GM18951 (cell line): ENCODE measurements around the gene NKX2-2.

Source experiments
- POLR2A ChIP-seq: IDR thresholded peaks from 4 replicates; pipeline ENCODE4 v1.6.1; 2011; ENCODE audit warnings: mild to moderate bottlenecking; ENCODE audit not compliant: insufficient read length, insufficient read depth; ENCODE audit errors: extremely low read depth
- in situ Hi-C: fragments of 300-500 bp; cut with MboI; formaldehyde crosslinking; loops from one replicate; pipeline ENCODE4 v1.12.0; 2022; ENCODE audit warnings: low sequenced_read_pairs, mixed read lengths, inconsistent platforms; ENCODE audit not compliant: unreplicated experiment

NKX2-2 gene

GRCh38 chr20:21509079-21509596, 4.7 kb downstream of the NKX2-2 start:
- no peak for TF ChIP-seq POLR2A
- in situ Hi-C loops, result loop anchor here (10.0 kb wide), 2 partner anchors 644 to 674 kb away; no protein-coding TSS in a partner anchor

GRCh38 chr20:21508230-21509078, 5.4 kb downstream of the NKX2-2 start:
- in situ Hi-C loops, result loop anchor here (10.0 kb wide), 2 partner anchors 644 to 674 kb away; no protein-coding TSS in a partner anchor
- no peak for TF ChIP-seq POLR2A

GRCh38 chr20:21507400-21508229, 6.2 kb downstream of the NKX2-2 start:
- in situ Hi-C loops, result loop anchor here (10.0 kb wide), 2 partner anchors 643 to 673 kb away; no protein-coding TSS in a partner anchor

GRCh38 chr20:21505810-21506530, 7.9 kb downstream of the NKX2-2 start:
- no peak for TF ChIP-seq POLR2A
- in situ Hi-C loops, result loop anchor here (10.0 kb wide), 2 partner anchors 641 to 671 kb away; no protein-coding TSS in a partner anchor

More at GRCh38 chr20:21507400-21508229, 6.2 kb downstream of the NKX2-2 start:
- TF ChIP-seq POLR2A, result no peak

- TF ChIP-seq POLR2A, result no peak
- in situ Hi-C loops, result loop anchor here (10.0 kb wide), 2 partner anchors 640 to 670 kb away; no protein-coding TSS in a partner anchor
Measured at GRCh38 chr20:21505161-21505809, 8.6 kb downstream of the NKX2-2 start.

- no peak for TF ChIP-seq POLR2A
- in situ Hi-C loops, result loop anchor here (5.0 to 10.0 kb wide), 3 partner anchors 267 to 670 kb away; no protein-coding TSS in a partner anchor
Measured at GRCh38 chr20:21504323-21504722, 9.5 kb downstream of the NKX2-2 start.

- TF ChIP-seq POLR2A, result no peak
- in situ Hi-C loops, result loop anchor here (5.0 to 10.0 kb wide), 3 partner anchors 266 to 669 kb away; no protein-coding TSS in a partner anchor
Measured at GRCh38 chr20:21503345-21503744, 10.5 kb downstream of the NKX2-2 start.

- TF ChIP-seq POLR2A, result no peak
- in situ Hi-C loops, result loop anchor here (5.0 to 10.0 kb wide), 3 partner anchors 264 to 666 kb away; no protein-coding TSS in a partner anchor
Measured at GRCh38 chr20:21501184-21501583, 12.7 kb downstream of the NKX2-2 start.

GRCh38 chr20:21500599-21500998, 13.3 kb downstream of the NKX2-2 start:
- no peak for TF ChIP-seq POLR2A
- in situ Hi-C loops, result loop anchor here (5.0 to 10.0 kb wide), 3 partner anchors 263 to 666 kb away; no protein-coding TSS in a partner anchor

GRCh38 chr20:21499641-21500040, 14.2 kb downstream of the NKX2-2 start:
- TF ChIP-seq POLR2A, result no peak
- in situ Hi-C loops, result loop anchor here (5.0 to 10.0 kb wide), 3 partner anchors 262 to 665 kb away; no protein-coding TSS in a partner anchor

- in situ Hi-C loops, result no loop called here
Measured at GRCh38 chr20:21498635-21499034, 15.2 kb downstream of the NKX2-2 start.

More at GRCh38 chr20:21498635-21499034, 15.2 kb downstream of the NKX2-2 start:
- no peak for TF ChIP-seq POLR2A
